A549 (cell line): ENCODE results near the gene IMP4. TPM values are rescaled to one million over a fixed set of nuclear protein-coding genes. Genes with fewer than 3 reads are reported as not detected.

Experiments used
- ATAC-seq, 2 experiments: fragments of 200-7000 bp in 1 of 2; fragments of >200 bp in 1 of 2; cut with Nextera tagmentation in 1 of 2; cut with Tn5 transposase in 1 of 2; 3 replicates each; pipeline versions ENCODE4 v1.8.0 to v1.9.1; 2018 to 2020; ENCODE audit warnings: mild to moderate bottlenecking in 1 of 2, moderate library complexity in 1 of 2
- CTCF ChIA-PET: fragments of 300-600 bp; sonication (Branson Sonifier 250); formaldehyde crosslinking; extraction: SDS; loops from one replicate; lab custom pipeline; 2021; ENCODE audit warnings: antibody characterized with exemption, inconsistent platforms; lab: Yijun Ruan, JAX
- POLR2A ChIA-PET: fragments of 350-600 bp; formaldehyde crosslinking; extraction: SDS; loops from one replicate; lab custom pipeline; 2021; ENCODE audit warnings: antibody characterized with exemption, inconsistent platforms; lab: Yijun Ruan, JAX
- DNase-seq, 2 experiments: peaks; one replicate each; pipeline versions ENCODE4 v3.0.0 to v3.0.0-alpha.2; 2011 to 2016; ENCODE audit warnings: low read depth in 1 of 2, low spot score in 1 of 2
- FAIRE-seq: peaks from 2 replicates; lab custom pipeline; 2011; peaks lifted over from hg19 to GRCh38; lab: Jason Lieb, UNC
- H3K27ac ChIP-seq, 2 experiments: fragments of >200 bp; sonication (Bioruptor Twin); formaldehyde crosslinking; 3 replicates each; pipeline ENCODE4 v1.5.1; 2016 to 2017
- H3K4me1 ChIP-seq: fragments of >200 bp; sonication (Bioruptor Twin); formaldehyde crosslinking; 3 replicates; pipeline ENCODE4 v1.6.1; 2016
- H3K4me2 ChIP-seq: fragments of >200 bp; sonication (Bioruptor Twin); formaldehyde crosslinking; 3 replicates; pipeline ENCODE4 v1.6.1; 2016
- H3K4me3 ChIP-seq: fragments of >200 bp; sonication (Bioruptor Twin); formaldehyde crosslinking; 3 replicates; pipeline ENCODE4 v1.5.1; 2016
- H3K9me3 ChIP-seq: fragments of >200 bp; sonication (Bioruptor Twin); formaldehyde crosslinking; 3 replicates; pipeline ENCODE4 v1.6.1; 2016
- CBX2 ChIP-seq: fragments of 200-600 bp; sonication (generic); IDR thresholded peaks from 2 replicates; pipeline ENCODE4 v1.6.1; 2016; ENCODE audit warnings: low read depth, mild to moderate bottlenecking, borderline replicate concordance
- CBX8 ChIP-seq: fragments of 200-600 bp; sonication (generic); IDR thresholded peaks from 2 replicates; pipeline ENCODE4 v1.6.1; 2016
- CEBPB ChIP-seq, 2 experiments: fragments of >200 bp in 1 of 2; sonication (Bioruptor Twin) in 1 of 2; formaldehyde crosslinking in 1 of 2; IDR thresholded peaks; 2 replicates each; pipeline ENCODE4 v1.6.1; 2012 to 2016
- CHD2 ChIP-seq: fragments of 150-350 bp; IDR thresholded peaks from 2 replicates; pipeline ENCODE4 v1.6.1; 2014; ENCODE audit warnings: low read length; ENCODE audit not compliant: partially characterized antibody
- EHF ChIP-seq: fragments of 250-450 bp; sonication (Bioruptor Pico); IDR thresholded peaks from 2 replicates; pipeline ENCODE4 v1.5.0; 2020; ENCODE audit warnings: mild to moderate bottlenecking
- EHMT2 ChIP-seq: fragments of 200-600 bp; sonication (generic); IDR thresholded peaks from 2 replicates; pipeline ENCODE4 v1.6.1; 2016; ENCODE audit warnings: antibody characterized with exemption, low read depth, mild to moderate bottlenecking, moderate library complexity
- EP300 ChIP-seq, 2 experiments: fragments of >200 bp; sonication (Bioruptor Twin); formaldehyde crosslinking; IDR thresholded peaks; 2 replicates in 1 of 2; 3 replicates in 1 of 2; pipeline ENCODE4 v1.6.1; 2016 to 2017
- HDAC2 ChIP-seq: fragments of 200-600 bp; sonication (generic); IDR thresholded peaks from 2 replicates; pipeline ENCODE4 v1.6.1; 2016
- HOXA7 ChIP-seq: fragments of 250-450 bp; sonication (Bioruptor Pico); IDR thresholded peaks from 2 replicates; pipeline ENCODE4 v1.5.0; 2020; ENCODE audit warnings: mild to moderate bottlenecking, moderate library complexity
- HOXB5 ChIP-seq: fragments of 250-450 bp; sonication (Bioruptor Pico); IDR thresholded peaks from 2 replicates; pipeline ENCODE4 v1.5.0; 2020; ENCODE audit warnings: mild to moderate bottlenecking, moderate library complexity
- JUN ChIP-seq, 2 experiments: fragments of >200 bp; sonication (Bioruptor Twin); formaldehyde crosslinking; IDR thresholded peaks; 2 replicates in 1 of 2; 3 replicates in 1 of 2; pipeline ENCODE4 v1.6.1; 2016 to 2017
- MAZ ChIP-seq: fragments of 150-350 bp; IDR thresholded peaks from 2 replicates; pipeline ENCODE4 v1.6.1; 2014; ENCODE audit warnings: antibody characterized with exemption, low read depth, low read length, borderline replicate concordance
- NFE2L2 ChIP-seq: fragments of 150-350 bp; conservative IDR thresholded peaks from 2 replicates; pipeline ENCODE4 v1.6.1; 2014; ENCODE audit warnings: low read length
- NPAS2 ChIP-seq: fragments of 250-450 bp; sonication (Bioruptor Pico); IDR thresholded peaks from 2 replicates; pipeline ENCODE4 v1.8.0; 2022; ENCODE audit warnings: mild to moderate bottlenecking, moderate library complexity, borderline replicate concordance
- POLR2A ChIP-seq: IDR thresholded peaks from 2 replicates; pipeline ENCODE4 v1.6.1; 2012; ENCODE audit warnings: mild to moderate bottlenecking, low read length
- POLR2AphosphoS2 ChIP-seq: conservative IDR thresholded peaks from 2 replicates; pipeline ENCODE4 v1.6.1; 2012; ENCODE audit warnings: low read length, improper control_type of control experiment, inconsistent platforms
- RAD21 ChIP-seq, 2 experiments: fragments of >200 bp in 1 of 2; sonication (Bioruptor Twin) in 1 of 2; formaldehyde crosslinking in 1 of 2; IDR thresholded peaks in 1 of 2; conservative IDR thresholded peaks in 1 of 2; 2 replicates in 1 of 2; 3 replicates in 1 of 2; pipeline ENCODE4 v1.6.1; 2012 to 2018; ENCODE audit warnings: inconsistent platforms in 1 of 2
- RARB ChIP-seq: fragments of 250-450 bp; sonication (Bioruptor Pico); IDR thresholded peaks from 2 replicates; pipeline ENCODE4 v1.8.0; 2021; ENCODE audit warnings: mild to moderate bottlenecking, moderate library complexity
- RCOR1 ChIP-seq: fragments of 150-350 bp; IDR thresholded peaks from 2 replicates; pipeline ENCODE4 v1.6.1; 2014; ENCODE audit warnings: antibody characterized with exemption, low read length, low read depth
- RFX5 ChIP-seq: fragments of 450-650 bp; IDR thresholded peaks from 2 replicates; pipeline ENCODE4 v1.7.1; 2014; ENCODE audit warnings: antibody characterized with exemption, mild to moderate bottlenecking, moderate library complexity
- SMC3 ChIP-seq: fragments of >200 bp; sonication (Bioruptor Twin); formaldehyde crosslinking; IDR thresholded peaks from 3 replicates; pipeline ENCODE4 v1.6.1; 2018; ENCODE audit warnings: inconsistent platforms
- SREBF2 ChIP-seq: fragments of 450-650 bp; IDR thresholded peaks from 2 replicates; pipeline ENCODE4 v1.6.1; 2014; ENCODE audit warnings: mild to moderate bottlenecking, moderate library complexity
- ZC3H11A ChIP-seq: fragments of 450-650 bp; IDR thresholded peaks from 2 replicates; pipeline ENCODE4 v1.6.1; 2014; ENCODE audit warnings: antibody characterized with exemption, mild to moderate bottlenecking
- ZFP36 ChIP-seq: fragments of 450-650 bp; IDR thresholded peaks from 2 replicates; pipeline ENCODE4 v1.6.1; 2014; ENCODE audit warnings: borderline replicate concordance; ENCODE audit not compliant: partially characterized antibody
- WGBS: methylation state at CpG from one replicate; pipeline ENCODE4 v1.1.6; 2017; ENCODE audit errors: missing lambda C conversion rate; 5-methylcytosine and 5-hydroxymethylcytosine counted together
- polyA plus RNA-seq, 4 experiments: library from polyadenylated mRNA; depleted of rRNA in 3 of 4; stranded (reverse); fragments of >200 nt; fragmentation: RNase III in 1 of 4; extraction: RNeasy Plus Mini Kit Qiagen cat#74134 plus additional on column Dnase treatment in 1 of 4; gene quantifications; 2 replicates in 3 of 4; 3 replicates in 1 of 4; pipeline ENCODE4 v1.2.3, GENCODE V29; 2011 to 2017
- TF ChIP-seq, protein P1 (sequence below): IDR thresholded peaks from 2 replicates; pipeline ENCODE4 v1.6.1; 2012
- TF ChIP-seq, protein P2 (sequence below): fragments of 150-350 bp; IDR thresholded peaks from 2 replicates; pipeline ENCODE4 v1.6.1; 2014; ENCODE audit warnings: low read depth, mild to moderate bottlenecking, low read length
- TF ChIP-seq, protein P3 (sequence below): fragments of 250-450 bp; sonication (Bioruptor Pico); IDR thresholded peaks from 2 replicates; pipeline ENCODE4 v1.5.0; 2020; ENCODE audit warnings: low read depth, mild to moderate bottlenecking, moderate library complexity
- TF ChIP-seq, protein P4 (sequence below): fragments of >200 bp; sonication (Bioruptor Twin); formaldehyde crosslinking; IDR thresholded peaks from 3 replicates; pipeline ENCODE4 v1.5.1; 2016
- TF ChIP-seq, protein P5 (sequence below): IDR thresholded peaks from 2 replicates; pipeline ENCODE4 v1.6.1; 2012
- TF ChIP-seq, protein P6 (sequence below): IDR thresholded peaks from 2 replicates; pipeline ENCODE4 v1.6.1; 2012; ENCODE audit warnings: low read depth, borderline replicate concordance

IMP4 gene
- polyA plus RNA-seq, 2 of the 4 experiments (the other 2 are of a cell fraction): 113 to 149 TPM

DNA sequence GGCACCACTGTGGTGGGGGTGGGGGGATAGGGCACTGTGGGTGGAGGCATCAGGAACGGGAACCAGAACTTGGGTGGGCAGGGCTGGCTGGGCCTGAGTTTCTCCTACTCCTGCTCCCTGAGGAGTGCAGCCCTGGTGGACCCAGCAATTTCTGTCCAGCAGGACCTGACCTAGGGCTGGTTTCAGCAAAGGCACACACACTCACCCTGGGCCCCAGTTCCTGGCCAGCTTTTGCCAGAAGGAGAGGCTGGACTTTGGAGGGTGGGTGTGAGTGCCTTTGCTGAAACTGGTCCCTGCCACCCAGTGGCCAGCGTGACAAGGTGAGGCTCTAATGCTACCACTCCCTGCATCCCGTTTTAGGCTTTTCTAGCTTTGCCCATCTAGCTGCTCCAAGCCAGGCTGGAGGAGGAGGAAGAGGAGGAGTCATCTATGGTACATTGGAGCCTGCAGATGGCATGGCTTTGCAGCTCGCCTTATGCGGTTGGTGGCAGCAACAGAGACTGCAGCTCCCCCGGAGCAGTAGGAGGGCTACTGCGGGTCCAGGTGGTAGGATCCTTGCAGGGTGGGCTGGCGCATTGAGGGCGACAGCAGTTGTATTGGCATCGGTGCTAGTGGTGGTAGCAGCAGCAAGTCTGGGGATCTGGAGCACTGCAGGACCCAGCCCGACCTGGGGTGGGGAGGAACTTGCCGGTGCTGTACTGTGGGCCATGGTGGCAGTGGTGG lies 40.4 kb upstream of the IMP4 start:
- TF ChIP-seq RAD21 (conservative IDR thresholded peaks at IDR 0.05 in 1 of 2, IDR thresholded peaks at IDR 0.05 in 1 of 2) (no peak), CBX8 (no peak), CBX2 (no peak), MAZ (no peak), RARB (CRISPR knock-in tag) (no peak), SMC3 (no peak), NFE2L2 (no peak), RFX5 (no peak), HOXB5 (no peak), HOXA7 (CRISPR knock-in tag) (no peak), ZC3H11A (no peak), NPAS2 (CRISPR knock-in tag) (no peak), ZFP36 (no peak), CHD2 (no peak), JUN (IDR thresholded peaks at IDR 0.05) (no peak), HDAC2 (no peak), EHF (CRISPR knock-in tag) (no peak)
- TF ChIP-seq, protein P1, sequence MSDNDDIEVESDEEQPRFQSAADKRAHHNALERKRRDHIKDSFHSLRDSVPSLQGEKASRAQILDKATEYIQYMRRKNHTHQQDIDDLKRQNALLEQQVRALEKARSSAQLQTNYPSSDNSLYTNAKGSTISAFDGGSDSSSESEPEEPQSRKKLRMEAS: no peak
- TF ChIP-seq, protein P2, sequence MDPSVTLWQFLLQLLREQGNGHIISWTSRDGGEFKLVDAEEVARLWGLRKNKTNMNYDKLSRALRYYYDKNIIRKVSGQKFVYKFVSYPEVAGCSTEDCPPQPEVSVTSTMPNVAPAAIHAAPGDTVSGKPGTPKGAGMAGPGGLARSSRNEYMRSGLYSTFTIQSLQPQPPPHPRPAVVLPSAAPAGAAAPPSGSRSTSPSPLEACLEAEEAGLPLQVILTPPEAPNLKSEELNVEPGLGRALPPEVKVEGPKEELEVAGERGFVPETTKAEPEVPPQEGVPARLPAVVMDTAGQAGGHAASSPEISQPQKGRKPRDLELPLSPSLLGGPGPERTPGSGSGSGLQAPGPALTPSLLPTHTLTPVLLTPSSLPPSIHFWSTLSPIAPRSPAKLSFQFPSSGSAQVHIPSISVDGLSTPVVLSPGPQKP: no peak
- TF ChIP-seq, protein P3, sequence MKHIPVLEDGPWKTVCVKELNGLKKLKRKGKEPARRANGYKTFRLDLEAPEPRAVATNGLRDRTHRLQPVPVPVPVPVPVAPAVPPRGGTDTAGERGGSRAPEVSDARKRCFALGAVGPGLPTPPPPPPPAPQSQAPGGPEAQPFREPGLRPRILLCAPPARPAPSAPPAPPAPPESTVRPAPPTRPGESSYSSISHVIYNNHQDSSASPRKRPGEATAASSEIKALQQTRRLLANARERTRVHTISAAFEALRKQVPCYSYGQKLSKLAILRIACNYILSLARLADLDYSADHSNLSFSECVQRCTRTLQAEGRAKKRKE (CRISPR knock-in tag): no peak
- TF ChIP-seq, all 56 proteins: peak for 0
- ATAC-seq (peak in 1 of 2 experiments; percentile 58; a peak in 3 of 6 replicates), DNase-seq (no peak), FAIRE-seq (no peak)
- no peaks in the 10 kb centered on the region for H3K9me3 ChIP-seq
- no peak overlapping the region for H3K27ac ChIP-seq
- 57% methylated on average over 11 of the region's 12 CpGs for WGBS
- H3K4me1 ChIP-seq: no peaks in the 10 kb centered on the region
- CTCF ChIA-PET: no interaction called here
- POLR2A ChIA-PET: interaction anchor here (0.5 kb wide), 1 partner anchor 112 kb away, joined by 5 read pairs; no protein-coding TSS in a partner anchor
- H3K4me3 ChIP-seq: no peak overlapping the region
- H3K4me2 ChIP-seq: no peak overlapping the region

DNA sequence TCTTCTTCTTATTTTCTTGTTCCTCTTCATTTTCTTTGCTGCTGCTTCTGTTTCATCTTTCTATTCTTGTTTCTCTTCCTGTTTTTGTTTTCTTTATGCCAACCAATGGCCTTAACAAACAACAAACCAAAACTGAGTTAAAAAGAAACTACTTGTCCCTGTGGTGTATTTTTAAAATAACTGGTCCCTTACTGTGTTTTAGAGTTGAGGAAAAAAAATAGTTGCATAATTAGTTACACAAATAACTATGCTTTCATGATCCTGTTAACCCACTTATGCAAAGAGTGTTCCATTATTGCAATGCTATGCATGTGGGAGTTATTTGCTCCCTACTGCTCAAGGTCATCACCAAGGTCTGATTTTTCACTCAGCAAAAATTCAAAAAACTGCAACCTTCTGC lies 39.5 kb upstream of the IMP4 start:
- DNase-seq: no peak
- POLR2A ChIA-PET: no interaction called here
- no peak for ATAC-seq
- Histone ChIP-seq H3K4me2 (no peak overlapping the region), H3K4me3 (no peak overlapping the region), H3K27ac (no peak overlapping the region), H3K4me1 (no peaks in the 10 kb centered on the region), H3K9me3 (no peaks in the 10 kb centered on the region)
- TF ChIP-seq, protein P4, sequence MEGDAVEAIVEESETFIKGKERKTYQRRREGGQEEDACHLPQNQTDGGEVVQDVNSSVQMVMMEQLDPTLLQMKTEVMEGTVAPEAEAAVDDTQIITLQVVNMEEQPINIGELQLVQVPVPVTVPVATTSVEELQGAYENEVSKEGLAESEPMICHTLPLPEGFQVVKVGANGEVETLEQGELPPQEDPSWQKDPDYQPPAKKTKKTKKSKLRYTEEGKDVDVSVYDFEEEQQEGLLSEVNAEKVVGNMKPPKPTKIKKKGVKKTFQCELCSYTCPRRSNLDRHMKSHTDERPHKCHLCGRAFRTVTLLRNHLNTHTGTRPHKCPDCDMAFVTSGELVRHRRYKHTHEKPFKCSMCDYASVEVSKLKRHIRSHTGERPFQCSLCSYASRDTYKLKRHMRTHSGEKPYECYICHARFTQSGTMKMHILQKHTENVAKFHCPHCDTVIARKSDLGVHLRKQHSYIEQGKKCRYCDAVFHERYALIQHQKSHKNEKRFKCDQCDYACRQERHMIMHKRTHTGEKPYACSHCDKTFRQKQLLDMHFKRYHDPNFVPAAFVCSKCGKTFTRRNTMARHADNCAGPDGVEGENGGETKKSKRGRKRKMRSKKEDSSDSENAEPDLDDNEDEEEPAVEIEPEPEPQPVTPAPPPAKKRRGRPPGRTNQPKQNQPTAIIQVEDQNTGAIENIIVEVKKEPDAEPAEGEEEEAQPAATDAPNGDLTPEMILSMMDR: no peak
- TF ChIP-seq SREBF2: no peak
- TF ChIP-seq EP300 (IDR thresholded peaks at IDR 0.05): no peak
- TF ChIP-seq ZC3H11A: no peak
- TF ChIP-seq, protein P5, sequence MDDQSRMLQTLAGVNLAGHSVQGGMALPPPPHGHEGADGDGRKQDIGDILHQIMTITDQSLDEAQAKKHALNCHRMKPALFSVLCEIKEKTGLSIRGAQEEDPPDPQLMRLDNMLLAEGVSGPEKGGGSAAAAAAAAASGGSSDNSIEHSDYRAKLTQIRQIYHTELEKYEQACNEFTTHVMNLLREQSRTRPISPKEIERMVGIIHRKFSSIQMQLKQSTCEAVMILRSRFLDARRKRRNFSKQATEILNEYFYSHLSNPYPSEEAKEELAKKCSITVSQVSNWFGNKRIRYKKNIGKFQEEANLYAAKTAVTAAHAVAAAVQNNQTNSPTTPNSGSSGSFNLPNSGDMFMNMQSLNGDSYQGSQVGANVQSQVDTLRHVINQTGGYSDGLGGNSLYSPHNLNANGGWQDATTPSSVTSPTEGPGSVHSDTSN: no peak
- no peak for TF ChIP-seq RARB (CRISPR knock-in tag)
- no peak for TF ChIP-seq RCOR1
- no peak for TF ChIP-seq HOXB5
- no peak for TF ChIP-seq EHMT2
- TF ChIP-seq, protein P6, sequence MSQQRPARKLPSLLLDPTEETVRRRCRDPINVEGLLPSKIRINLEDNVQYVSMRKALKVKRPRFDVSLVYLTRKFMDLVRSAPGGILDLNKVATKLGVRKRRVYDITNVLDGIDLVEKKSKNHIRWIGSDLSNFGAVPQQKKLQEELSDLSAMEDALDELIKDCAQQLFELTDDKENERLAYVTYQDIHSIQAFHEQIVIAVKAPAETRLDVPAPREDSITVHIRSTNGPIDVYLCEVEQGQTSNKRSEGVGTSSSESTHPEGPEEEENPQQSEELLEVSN: no peak
- no peak for TF ChIP-seq CEBPB (IDR thresholded peaks at IDR 0.05)
- TF ChIP-seq POLR2A: no peak
- no peak for TF ChIP-seq POLR2AphosphoS2
- no peak for FAIRE-seq
- CTCF ChIA-PET: no interaction called here
